GM12891 (cell line): Measurements from ENCODE around the gene GLT8D2.

Experiments
- POLR2A ChIP-seq: IDR thresholded peaks from 2 replicates; pipeline ENCODE4 v1.6.1; 2011; ENCODE audit warnings: low read depth, low read length, control low read depth
- POLR2AphosphoS5 ChIP-seq: IDR thresholded peaks from 2 replicates; pipeline ENCODE4 v1.6.1; 2011; ENCODE audit warnings: low read depth, low read length, control low read depth
- POU2F2 ChIP-seq: IDR thresholded peaks from 2 replicates; pipeline ENCODE4 v1.6.1; 2011; ENCODE audit warnings: low read depth, mild to moderate bottlenecking, control low read depth, low read length, moderate library complexity

DNA sequence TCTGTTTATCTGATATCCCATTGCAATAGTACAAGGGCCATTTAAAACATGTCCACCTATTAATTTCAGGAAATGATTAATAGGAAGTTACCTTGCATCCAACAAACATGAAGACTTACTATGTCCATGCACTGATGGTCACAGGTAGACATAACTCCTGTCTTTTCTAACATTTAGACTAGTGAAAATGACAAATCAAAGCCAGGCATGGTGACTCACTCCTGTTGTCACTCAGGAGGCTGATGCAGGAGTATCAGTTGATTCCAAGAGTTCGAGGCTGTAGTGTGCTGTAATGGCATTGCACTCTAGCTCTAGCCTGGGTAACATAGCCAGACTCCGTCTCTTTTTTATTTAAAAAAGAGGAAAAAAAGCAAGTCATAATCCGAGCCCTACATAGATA, 105.0 kb downstream of the GLT8D2 start:
- TF ChIP-seq POLR2A (no peak), POLR2AphosphoS5 (0 out of 2 replicates have a peak, but pooled peaks have one; percentile 17), POU2F2 (no peak)
